DMS153 treated with DMSO at 0.1 percent for 48 hours (cell line): ENCODE results near the gene LRRTM4.
"Not testable (repeated sequence)": the region's sequence is repeated elsewhere in the genome, so short reads cannot be mapped to it uniquely, and the experiment has no call there.

ENCODE experiments used
- DNase-seq: peaks from one replicate; lab custom pipeline; 2025; ENCODE audit not compliant: unreplicated experiment; lab: John Stamatoyannopoulos, UW

The LRRTM4 gene

DNA sequence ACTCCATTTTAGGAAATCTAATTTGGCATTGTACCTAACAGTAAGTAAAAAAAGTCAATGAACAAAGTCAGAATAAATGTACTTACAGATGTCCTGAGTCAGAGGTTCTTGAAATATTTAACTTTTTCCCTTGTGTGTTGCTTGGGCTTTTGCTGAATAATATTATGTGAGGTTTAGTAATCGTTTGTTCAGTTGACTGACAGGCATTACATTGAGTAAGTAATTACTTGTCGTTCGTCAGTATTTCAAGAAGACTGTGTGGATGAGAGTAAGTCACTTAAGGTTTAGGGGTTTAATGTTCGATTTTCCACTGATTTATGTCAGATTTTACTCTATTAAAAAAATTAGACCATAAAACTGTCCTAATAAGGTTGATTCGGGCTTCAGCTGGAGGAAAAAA, 342.9 kb downstream of the LRRTM4 start:
- DNase-seq: no peak

- not testable (repeated sequence) for DNase-seq
Observed at GRCh38 chr2:77175266-77175780, 346.9 kb downstream of the LRRTM4 start.

DNA sequence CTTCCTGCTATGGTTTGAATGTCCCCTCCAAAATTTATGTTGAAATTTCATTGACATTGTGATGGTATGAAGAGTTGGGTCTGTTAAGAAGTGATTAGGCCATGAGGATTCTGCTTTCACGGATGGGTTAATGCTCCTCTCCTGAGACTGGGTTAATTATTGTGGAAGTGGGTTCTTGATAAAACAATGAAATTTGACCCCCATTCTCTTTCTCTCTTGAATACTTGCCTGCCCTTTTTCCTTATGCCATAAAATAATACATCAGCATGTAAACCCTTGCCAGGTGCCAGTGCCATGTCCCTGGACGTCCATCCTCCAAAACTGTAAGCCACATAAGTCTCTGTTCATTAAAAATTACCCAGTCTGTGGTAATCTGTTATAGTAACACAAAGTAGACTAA, 352.8 kb downstream of the LRRTM4 start:
- DNase-seq: no peak

DNA sequence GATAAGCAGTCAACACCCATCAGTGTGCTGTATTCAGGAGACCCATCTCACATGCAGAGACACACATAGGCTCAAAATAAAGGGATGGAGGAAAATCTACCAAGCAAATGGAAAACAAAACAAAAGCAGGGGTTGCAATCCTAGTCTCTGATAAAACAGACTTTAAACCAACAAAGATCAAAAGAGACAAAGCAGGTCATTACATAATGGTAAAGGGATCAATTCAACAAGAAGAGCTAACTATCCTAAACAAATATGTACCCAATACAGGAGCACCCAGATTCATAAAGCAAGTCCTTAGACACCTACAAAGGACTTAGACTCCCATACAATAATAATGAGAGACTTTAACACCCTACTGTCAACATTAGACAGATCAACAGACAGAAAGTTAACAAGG, 358.2 kb downstream of the LRRTM4 start:
- DNase-seq: not testable (repeated sequence)

- DNase-seq: no peak
Observed at GRCh38 chr2:77161009-77161408, 361.2 kb downstream of the LRRTM4 start.

- no peak for DNase-seq
Observed at GRCh38 chr2:77156599-77156998, 365.6 kb downstream of the LRRTM4 start.

DNA sequence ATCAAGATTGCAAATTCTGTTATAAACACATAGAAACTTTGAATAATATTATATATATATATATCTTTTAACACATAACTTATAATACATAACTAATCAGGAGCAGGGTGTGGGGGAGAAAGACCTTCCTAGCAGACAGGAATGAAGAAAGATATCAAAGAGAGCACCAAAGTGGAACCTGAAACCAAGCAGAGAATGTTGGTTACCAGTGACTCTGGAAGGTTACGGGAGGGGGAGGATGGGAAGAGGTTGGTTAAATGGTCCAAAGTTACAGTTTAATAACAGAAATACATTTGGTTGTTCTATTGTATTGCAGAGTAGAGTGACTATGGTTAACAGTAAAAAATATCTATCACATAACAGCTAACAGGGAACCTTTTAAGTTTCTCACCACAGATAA, 366.7 kb downstream of the LRRTM4 start:
- DNase-seq: no peak

DNA sequence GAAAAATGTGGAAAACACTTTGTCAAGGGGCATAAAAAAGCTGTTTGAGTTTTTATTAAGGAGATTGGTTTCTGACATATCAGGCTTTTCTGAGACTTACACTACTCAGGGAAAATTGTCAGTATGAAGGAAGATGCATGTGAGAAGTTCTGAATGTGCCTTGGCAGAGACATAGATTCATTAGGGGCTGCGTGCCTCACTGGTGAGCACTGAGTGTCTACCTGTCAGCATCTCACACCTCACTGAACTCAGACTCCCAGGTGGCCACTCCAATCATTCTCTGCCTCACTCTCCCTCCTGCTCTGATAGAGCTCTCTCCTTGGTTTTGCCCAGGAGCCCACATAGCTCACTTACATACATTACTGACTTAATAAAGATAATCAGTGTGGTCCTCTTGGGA, 372.6 kb downstream of the LRRTM4 start:
- no peak for DNase-seq

DNA sequence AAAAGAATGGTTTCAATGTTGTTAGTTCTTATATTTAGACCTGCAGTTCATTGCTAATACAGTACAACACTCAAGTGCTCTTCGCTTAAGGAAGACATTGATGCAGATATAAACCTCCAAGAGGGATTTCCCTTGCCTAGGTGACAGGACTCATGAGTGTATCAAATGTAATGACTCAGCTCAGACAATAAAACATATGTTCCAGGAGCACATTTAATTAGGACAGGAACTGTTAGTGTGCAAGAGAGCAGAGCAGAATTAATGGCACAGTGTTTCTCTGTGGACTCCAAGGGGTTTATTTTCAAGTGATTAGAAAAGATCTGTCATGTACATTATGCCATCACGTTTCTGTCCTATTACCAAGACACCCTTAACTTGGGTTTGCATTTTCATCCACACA, 375.0 kb downstream of the LRRTM4 start:
- DNase-seq: no peak

- DNase-seq: no peak
Observed at GRCh38 chr2:77144772-77145171, 377.4 kb downstream of the LRRTM4 start.

- no peak for DNase-seq
Observed at GRCh38 chr2:77142141-77142540, 380.0 kb downstream of the LRRTM4 start.

DNA sequence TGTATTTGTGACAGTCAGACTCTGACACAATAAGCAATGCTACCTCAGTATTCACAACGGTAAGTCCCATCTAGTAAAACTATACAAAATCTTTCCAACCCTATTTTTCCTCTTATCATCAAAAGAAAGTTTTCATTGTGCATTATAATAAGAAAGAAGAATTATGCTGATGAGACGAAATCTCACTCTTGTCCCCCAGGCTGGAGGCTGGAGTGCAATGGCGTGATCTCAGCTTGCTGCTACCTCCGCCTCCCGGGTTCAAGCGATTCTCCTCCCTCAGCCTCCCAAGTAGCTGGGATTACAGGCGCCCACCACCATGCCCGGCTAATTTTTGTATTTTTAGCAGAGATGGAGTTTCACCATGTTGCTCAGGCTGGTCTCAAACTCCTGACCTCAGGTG, 393.7 kb downstream of the LRRTM4 start:
- DNase-seq: not testable (repeated sequence)

DNA sequence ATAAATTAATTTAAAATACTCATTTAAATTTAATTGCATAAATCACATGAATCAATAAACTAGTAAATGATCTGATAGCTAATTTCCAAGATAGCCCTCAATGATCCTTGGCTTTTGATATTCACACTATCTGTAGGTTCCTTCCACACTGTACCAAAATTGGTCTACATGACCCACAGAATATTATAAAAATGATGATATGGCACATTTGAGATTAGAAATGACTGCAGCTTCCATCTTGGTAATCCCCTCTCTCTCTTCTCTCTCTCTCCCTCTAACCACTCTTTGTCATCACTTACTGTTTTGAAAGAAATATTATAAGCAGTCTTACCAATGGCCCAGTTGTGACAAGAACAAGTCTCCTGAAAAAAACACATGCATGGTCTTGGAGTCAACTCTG, 394.8 kb downstream of the LRRTM4 start:
- DNase-seq: no peak

DNA sequence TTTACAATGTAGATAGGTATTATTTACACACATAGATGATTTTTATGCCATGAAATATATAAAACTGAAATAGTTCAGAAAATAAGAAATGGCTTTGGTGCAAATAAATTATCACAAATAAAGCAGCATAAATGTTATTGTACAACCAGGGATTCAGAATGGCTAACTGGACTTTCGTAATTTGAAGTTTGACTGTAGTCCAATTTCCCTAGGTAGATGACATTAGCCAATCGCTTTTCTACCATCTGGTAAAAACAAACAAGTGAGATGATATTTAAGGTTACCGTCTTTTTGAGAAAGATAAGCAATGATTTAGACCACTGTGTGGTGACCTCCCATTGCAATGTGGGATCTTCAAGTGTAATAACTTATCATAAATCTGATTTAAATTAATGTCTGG, 400.7 kb downstream of the LRRTM4 start:
- DNase-seq: no peak

DNA sequence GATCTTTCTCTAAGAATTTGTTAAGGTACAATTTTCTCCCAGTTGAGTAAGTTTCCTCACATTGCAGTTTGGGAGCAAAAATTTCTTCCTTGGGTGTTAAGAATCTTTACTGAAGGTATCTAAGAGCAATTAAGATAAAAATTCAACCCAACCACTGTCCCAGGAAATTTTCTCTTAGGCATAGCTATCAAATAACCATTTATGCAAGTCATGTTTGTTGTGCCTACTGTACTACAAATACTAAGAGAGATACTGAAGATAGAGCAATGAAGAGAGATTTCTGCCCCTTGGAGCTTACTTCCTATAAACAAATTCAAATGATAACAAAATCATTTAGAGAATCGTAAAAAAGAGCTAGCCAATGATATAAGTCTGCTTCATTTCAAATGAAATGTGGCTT, 402.8 kb downstream of the LRRTM4 start:
- DNase-seq: no peak

DNA sequence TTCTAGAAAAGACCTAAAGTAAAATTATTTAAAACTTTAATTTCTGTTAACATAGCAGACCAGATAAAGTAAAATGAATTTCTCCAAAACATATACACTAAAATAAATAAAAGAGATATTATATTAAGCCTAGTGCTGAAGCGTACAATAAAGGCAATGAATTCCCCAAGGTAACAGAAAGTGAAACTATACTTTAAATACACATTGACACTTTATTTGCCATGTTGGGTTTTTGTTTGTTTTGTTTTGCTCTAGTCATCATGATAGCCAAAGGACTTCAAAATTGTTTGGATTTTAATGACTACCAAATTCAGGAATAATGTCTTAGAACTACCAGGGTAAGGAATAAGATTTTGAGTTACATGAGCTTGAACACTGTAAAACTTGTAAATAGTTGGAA, 413.3 kb downstream of the LRRTM4 start:
- DNase-seq: no peak

- DNase-seq: no peak
Observed at GRCh38 chr2:77105008-77105407, 417.2 kb downstream of the LRRTM4 start.

DNA sequence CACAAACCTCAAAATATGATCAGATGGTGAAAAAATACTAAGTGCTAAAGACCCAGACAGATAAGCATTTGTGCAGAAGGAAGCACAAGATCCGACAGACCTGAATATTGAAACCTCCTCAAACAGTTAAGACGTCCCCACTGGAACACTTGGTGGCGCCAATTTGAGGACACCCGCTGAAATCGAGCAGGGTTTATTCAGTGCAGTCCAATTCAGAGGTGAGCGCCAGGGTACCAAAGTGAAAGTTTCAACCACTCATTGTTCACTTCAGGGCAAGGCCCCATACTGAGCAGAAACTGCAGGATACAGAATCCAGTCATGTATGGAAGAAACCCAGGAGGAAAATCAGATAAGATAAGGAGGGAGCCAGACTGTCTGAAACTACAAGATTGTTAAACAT, 417.6 kb downstream of the LRRTM4 start:
- no peak for DNase-seq

DNA sequence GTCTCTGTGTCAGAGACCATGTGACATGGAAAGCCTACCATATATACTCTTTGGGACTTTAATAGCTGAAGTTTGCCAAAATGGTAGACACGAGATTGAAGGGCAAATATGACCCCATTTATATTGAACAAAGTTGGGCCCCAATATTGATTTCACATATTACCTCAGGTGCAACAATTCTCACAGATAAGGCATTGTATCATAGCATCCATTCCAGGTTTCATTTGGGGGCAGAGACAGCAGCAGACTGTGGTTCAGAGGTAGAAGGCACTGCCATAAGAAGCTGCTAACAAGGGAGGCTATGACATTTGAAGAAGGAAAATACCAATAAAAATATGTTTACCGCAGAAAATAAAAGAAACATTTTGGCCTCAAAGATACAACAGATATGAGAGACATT, 419.2 kb downstream of the LRRTM4 start:
- no peak for DNase-seq

DNA sequence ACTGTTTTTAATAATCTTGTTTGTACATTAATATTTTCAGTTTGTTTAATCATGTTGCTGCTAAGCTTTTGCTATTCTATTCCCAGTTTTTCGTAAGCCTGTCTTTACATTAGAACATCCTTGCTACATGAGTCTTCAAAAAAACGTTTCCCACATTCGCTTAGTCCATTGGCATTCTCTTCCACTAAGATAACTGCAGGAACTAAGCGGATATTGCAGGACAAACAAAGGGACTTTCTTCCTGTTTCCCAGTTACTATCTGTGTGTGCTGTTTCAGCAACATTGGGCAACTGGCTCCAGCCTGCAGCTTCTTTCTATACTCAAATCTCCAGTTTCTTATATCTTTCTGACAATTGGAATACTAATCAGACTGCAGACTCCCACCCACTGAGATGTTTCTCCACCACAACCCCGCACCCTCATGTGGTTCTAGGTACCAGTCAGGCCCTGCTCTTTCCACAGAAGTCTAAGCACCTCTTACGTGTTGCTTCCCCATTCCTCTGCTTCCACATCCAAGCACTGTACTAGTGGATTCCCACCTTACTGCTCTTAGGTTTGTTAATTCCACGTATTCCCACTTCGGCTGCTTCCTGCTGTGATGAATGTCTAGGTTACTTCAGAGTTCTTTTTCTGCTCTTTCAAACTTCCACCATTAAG, 420.3 kb downstream of the LRRTM4 start:
- no peak for DNase-seq

GRCh38 chr2:77099961-77100360, 422.2 kb downstream of the LRRTM4 start:
- no peak for DNase-seq

GRCh38 chr2:77095525-77095924, 426.7 kb downstream of the LRRTM4 start:
- not testable (repeated sequence) for DNase-seq

- DNase-seq: no peak
Observed at GRCh38 chr2:77095096-77095495, 427.1 kb downstream of the LRRTM4 start.
